SK-N-SH treated with all-trans-retinoic acid at 6 μM for 48 hours (cell line): Measurements from ENCODE around the gene RRP15.

ENCODE experiments used
- BACH2 ChIP-seq: fragments of 250-450 bp; sonication (Bioruptor Pico); IDR thresholded peaks from 2 replicates; pipeline ENCODE4 v1.9.0; 2021; ENCODE audit warnings: mild to moderate bottlenecking, borderline replicate concordance
- OSR1 ChIP-seq: fragments of 250-450 bp; sonication (Bioruptor Pico); IDR thresholded peaks from 2 replicates; pipeline ENCODE4 v1.8.0; 2022; ENCODE audit warnings: moderate library complexity, mild to moderate bottlenecking, inconsistent platforms
- TCF4 ChIP-seq: fragments of 250-450 bp; sonication (Bioruptor Pico); IDR thresholded peaks from 2 replicates; pipeline ENCODE4 v1.8.0; 2021; ENCODE audit warnings: mild to moderate bottlenecking, moderate library complexity, borderline replicate concordance
- ZC3H10 ChIP-seq: fragments of 250-450 bp; sonication (Bioruptor Pico); IDR thresholded peaks from 2 replicates; pipeline ENCODE4 v1.5.1; 2021; ENCODE audit warnings: mild to moderate bottlenecking, moderate library complexity
- ZFP3 ChIP-seq: fragments of 250-450 bp; sonication (Bioruptor Pico); IDR thresholded peaks from 2 replicates; pipeline ENCODE4 v1.5.0; 2020; ENCODE audit warnings: mild to moderate bottlenecking, moderate library complexity

- no peak for TF ChIP-seq ZC3H10
- no peak for TF ChIP-seq ZFP3 (CRISPR knock-in tag)
- no peak for TF ChIP-seq TCF4 (CRISPR knock-in tag)
- TF ChIP-seq OSR1 = no peak
- no peak for TF ChIP-seq BACH2 (CRISPR knock-in tag)
Measured at GRCh38 chr1:218247339-218247738, 37.8 kb upstream of the RRP15 start.
